ENCODE measurements around the gene LONP1. TPM values are rescaled to one million over a fixed set of nuclear protein-coding genes. Genes with fewer than 3 reads are reported as not detected.

Gene LONP1
- polyA plus RNA-seq, 2 of the 4 experiments (the other 2 are of a cell fraction): 42.7 to 68.9 TPM

GRCh38 chr19:5684694-5685430 is 35.1 kb downstream of the LONP1 start:
- ATAC-seq: no peak
- TF ChIP-seq ZNF302 (CRISPR knock-in tag; IDR thresholded peaks at IDR 0.05): no peak
- no peak for TF ChIP-seq HOXB5 (CRISPR knock-in tag; IDR thresholded peaks at IDR 0.05)
- no peak for TF ChIP-seq CHD4 (IDR thresholded peaks at IDR 0.05; ENCODE audit: borderline replicate concordance)
- Histone ChIP-seq H3K4me1 (peaks cover 4% of the 10 kb centered on the region; the same call in 1 of the 3 replicates), H3K9me3 (no peaks in the 10 kb centered on the region), H3K27ac (no peak overlapping the region), H3K4me2 (no peak overlapping the region), H3K4me3 (no peak overlapping the region)
- ChIA-PET CTCF (no interaction called here), POLR2A (no interaction called here)
- 86% methylated on average over 11 of the region's 22 CpGs for WGBS (ENCODE audit: missing lambda C conversion rate)
- no peak for FAIRE-seq
- DNase-seq (ENCODE audit: low read depth in 1 of 2, low spot score in 1 of 2): no peak

DNA sequence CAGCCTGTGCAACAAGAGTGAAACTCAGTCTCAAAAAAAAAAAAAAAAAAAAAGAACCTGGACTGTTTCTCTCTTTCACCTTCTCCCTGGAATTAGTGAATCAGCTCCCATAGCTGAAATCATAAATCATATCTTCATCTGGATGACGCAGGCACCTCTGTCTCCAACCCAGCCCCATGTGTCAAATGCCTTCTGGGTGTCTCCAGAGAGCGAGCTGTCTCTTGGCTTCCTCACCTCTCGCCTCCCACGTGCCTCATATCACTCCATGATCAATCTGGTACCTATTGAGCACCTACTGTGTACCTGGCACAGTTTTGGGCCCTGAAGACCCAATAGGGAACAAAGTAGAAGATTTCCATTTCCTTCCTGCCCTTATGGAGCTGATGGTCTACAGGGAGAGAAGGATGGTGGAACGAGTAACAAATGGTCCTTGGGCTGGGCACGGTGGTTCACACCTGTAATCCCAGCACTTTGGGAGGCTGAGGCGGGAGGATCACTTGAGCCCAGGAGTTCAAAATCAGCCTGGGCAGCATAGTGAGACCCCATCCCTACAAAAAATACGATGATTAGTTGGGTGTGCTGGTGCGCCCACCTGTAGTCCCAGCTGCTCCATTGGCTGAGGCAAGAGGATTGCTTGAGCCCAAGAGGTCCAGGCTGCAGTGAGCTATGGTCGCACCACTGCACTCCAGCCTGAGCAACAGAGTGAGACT is 36.6 kb downstream of the LONP1 start:
- no peak for DNase-seq (ENCODE audit: low read depth in 1 of 2, low spot score in 1 of 2)
- Histone ChIP-seq H3K4me3 (no peak overlapping the region), H3K4me1 (peaks cover 9% of the 10 kb centered on the region; the same call in 1 of the 3 replicates), H3K27ac (no peak overlapping the region), H3K9me3 (no peaks in the 10 kb centered on the region), H3K4me2 (no peak overlapping the region)
- CTCF ChIA-PET: interaction anchor here (1.9 kb wide), 1 partner anchor 37 kb away, joined by 4 read pairs; the partner anchor contains the start of gene LONP1
- TF ChIP-seq, protein P1, sequence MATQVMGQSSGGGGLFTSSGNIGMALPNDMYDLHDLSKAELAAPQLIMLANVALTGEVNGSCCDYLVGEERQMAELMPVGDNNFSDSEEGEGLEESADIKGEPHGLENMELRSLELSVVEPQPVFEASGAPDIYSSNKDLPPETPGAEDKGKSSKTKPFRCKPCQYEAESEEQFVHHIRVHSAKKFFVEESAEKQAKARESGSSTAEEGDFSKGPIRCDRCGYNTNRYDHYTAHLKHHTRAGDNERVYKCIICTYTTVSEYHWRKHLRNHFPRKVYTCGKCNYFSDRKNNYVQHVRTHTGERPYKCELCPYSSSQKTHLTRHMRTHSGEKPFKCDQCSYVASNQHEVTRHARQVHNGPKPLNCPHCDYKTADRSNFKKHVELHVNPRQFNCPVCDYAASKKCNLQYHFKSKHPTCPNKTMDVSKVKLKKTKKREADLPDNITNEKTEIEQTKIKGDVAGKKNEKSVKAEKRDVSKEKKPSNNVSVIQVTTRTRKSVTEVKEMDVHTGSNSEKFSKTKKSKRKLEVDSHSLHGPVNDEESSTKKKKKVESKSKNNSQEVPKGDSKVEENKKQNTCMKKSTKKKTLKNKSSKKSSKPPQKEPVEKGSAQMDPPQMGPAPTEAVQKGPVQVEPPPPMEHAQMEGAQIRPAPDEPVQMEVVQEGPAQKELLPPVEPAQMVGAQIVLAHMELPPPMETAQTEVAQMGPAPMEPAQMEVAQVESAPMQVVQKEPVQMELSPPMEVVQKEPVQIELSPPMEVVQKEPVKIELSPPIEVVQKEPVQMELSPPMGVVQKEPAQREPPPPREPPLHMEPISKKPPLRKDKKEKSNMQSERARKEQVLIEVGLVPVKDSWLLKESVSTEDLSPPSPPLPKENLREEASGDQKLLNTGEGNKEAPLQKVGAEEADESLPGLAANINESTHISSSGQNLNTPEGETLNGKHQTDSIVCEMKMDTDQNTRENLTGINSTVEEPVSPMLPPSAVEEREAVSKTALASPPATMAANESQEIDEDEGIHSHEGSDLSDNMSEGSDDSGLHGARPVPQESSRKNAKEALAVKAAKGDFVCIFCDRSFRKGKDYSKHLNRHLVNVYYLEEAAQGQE (IDR thresholded peaks at IDR 0.05): no peak
- TF ChIP-seq RCOR1 (IDR thresholded peaks at IDR 0.05; ENCODE audit: low read depth, low read length) (no peak), CBX2 (IDR thresholded peaks at IDR 0.05; ENCODE audit: borderline replicate concordance, low read depth) (no peak), GATA3 (IDR thresholded peaks at IDR 0.05; ENCODE audit: borderline replicate concordance) (no peak), TP53 (CRISPR knock-in tag; IDR thresholded peaks at IDR 0.05) (no peak), EP300 (IDR thresholded peaks at IDR 0.05) (no peak), HMGXB4 (CRISPR knock-in tag; IDR thresholded peaks at IDR 0.05; ENCODE audit: borderline replicate concordance) (no peak), RAD21 (conservative IDR thresholded peaks at IDR 0.05 in 1 of 2, IDR thresholded peaks at IDR 0.05 in 1 of 2) (no peak)
- ATAC-seq: no peak
- POLR2A ChIA-PET: no interaction called here
- 76% methylated on average over 9 of the region's 10 CpGs for WGBS (ENCODE audit: missing lambda C conversion rate)
- FAIRE-seq: no peak

- ChIA-PET POLR2A (interaction anchor here (0.6 kb wide), 1 partner anchor 22 kb away, joined by 4 read pairs; no protein-coding TSS in a partner anchor), CTCF (interaction anchor here (0.8 to 1.9 kb wide), 2 partner anchors 8 to 38 kb away, joined by 4 read pairs; partner anchors contain the start of genes LONP1 and RPL36)
- Histone ChIP-seq H3K9me3 (no peaks in the 10 kb centered on the region), H3K27ac (no peak overlapping the region), H3K4me3 (no peak overlapping the region), H3K4me2 (no peak overlapping the region), H3K4me1 (peaks cover 9% of the 10 kb centered on the region; the same call in 1 of the 3 replicates)
- no peak for FAIRE-seq
- DNase-seq (ENCODE audit: low read depth in 1 of 2, low spot score in 1 of 2): no peak
- WGBS (ENCODE audit: missing lambda C conversion rate): 50% methylated on average over 3 of the region's 3 CpGs
- no peak for ATAC-seq
- TF ChIP-seq RARB (CRISPR knock-in tag; IDR thresholded peaks at IDR 0.05) (no peak), GATA3 (IDR thresholded peaks at IDR 0.05; ENCODE audit: borderline replicate concordance) (no peak), FOSL2 (IDR thresholded peaks at IDR 0.05) (no peak), FOSL2 (CRISPR knock-in tag; IDR thresholded peaks at IDR 0.05) (no peak), JUNB (IDR thresholded peaks at IDR 0.05) (no peak), RNF2 (IDR thresholded peaks at IDR 0.05; ENCODE audit: borderline replicate concordance, low read depth) (no peak), PBX3 (IDR thresholded peaks at IDR 0.05) (no peak), HMGXB4 (CRISPR knock-in tag; IDR thresholded peaks at IDR 0.05; ENCODE audit: borderline replicate concordance) (no peak), ZFP36 (IDR thresholded peaks at IDR 0.05; ENCODE audit: borderline replicate concordance, partially characterized antibody) (no peak), TFCP2L1 (CRISPR knock-in tag; IDR thresholded peaks at IDR 0.05) (no peak), HEYL (CRISPR knock-in tag; IDR thresholded peaks at IDR 0.05) (no peak), MAX (IDR thresholded peaks at IDR 0.05) (no peak), ESRRA (IDR thresholded peaks at IDR 0.05; ENCODE audit: borderline replicate concordance, low read length) (no peak), MAZ (IDR thresholded peaks at IDR 0.05; ENCODE audit: borderline replicate concordance, low read depth, low read length) (no peak)
Measured at GRCh38 chr19:5682107-5682482, 37.9 kb downstream of the LONP1 start.

Measured in A549 (cell line).